ENCODE data around the gene SUGCT. TPM values are rescaled to one million over a fixed set of nuclear protein-coding genes. Genes with fewer than 3 reads are reported as not detected.
A peak's percentile ranks its signal among the peaks of the same experiment; 100 is the strongest.

The SUGCT gene
- total and polyA plus RNA-seq, 3 experiments from 2014 or later = 1.1 to 1.4 (median 1.3) TPM

DNA sequence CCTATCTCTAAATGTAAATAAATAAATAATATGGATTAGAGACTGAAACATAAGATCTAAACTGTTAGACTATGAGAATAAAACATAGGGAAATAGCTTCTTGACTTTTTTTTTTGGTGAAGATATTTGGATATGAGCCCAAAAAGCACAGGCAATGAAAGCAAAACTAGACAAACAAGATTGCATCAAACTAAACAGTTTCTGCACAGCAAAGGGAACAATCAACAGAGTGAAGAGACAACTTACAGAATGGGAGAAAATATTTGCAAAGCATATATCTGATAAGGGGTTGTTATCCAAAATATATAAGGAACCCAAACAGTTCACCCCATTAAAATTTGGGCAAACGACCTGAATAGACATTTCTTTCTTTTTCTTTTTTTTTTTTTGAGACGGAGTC is 148.1 kb downstream of the SUGCT start:
- Mint-ChIP-seq H3K36me3 (peaks cover 0 to 12% (median 0%) of the 10 kb centered on the region in 3 donors), H3K27ac (no peak overlapping the region), H3K4me3 (no peak overlapping the region), H3K4me1 (no peaks in the 10 kb centered on the region), H3K9me3 (peaks cover 3 to 8% (median 5%) of the 10 kb centered on the region in 5 donors), H3K27me3 (peaks cover 1 to 4% of the 10 kb centered on the region in 2 donors)
- POLR2A ChIA-PET = no interaction called here
- H3K27ac ChIP-seq (ENCODE audit: low read depth, low read length) = no peak overlapping the region
- H3K36me3 ChIP-seq (ENCODE audit: insufficient read depth, low read length) = no peaks in the 10 kb centered on the region
- no peak for DNase-seq
- no peaks in the 10 kb centered on the region for H3K9me3 ChIP-seq (ENCODE audit: low read length)
- CTCF ChIA-PET = no interaction called here
- H3K27me3 ChIP-seq (ENCODE audit: insufficient read depth, low read length, poor library complexity, severe bottlenecking) = no peaks in the 10 kb centered on the region
- no peak overlapping the region for H3K4me3 ChIP-seq (ENCODE audit: low read length)
- H3K4me1 ChIP-seq (ENCODE audit: insufficient read depth, low read length) = no peaks in the 10 kb centered on the region

GRCh38 chr7:40283391-40283790 is 148.6 kb downstream of the SUGCT start:
- DNase-seq = no peak

GRCh38 chr7:40288827-40289226 is 154.0 kb downstream of the SUGCT start:
- POLR2A ChIA-PET = no interaction called here
- H3K27ac Mint-ChIP-seq = no peak overlapping the region

More at GRCh38 chr7:40283391-40283790, 148.6 kb downstream of the SUGCT start:
- Histone ChIP-seq H3K4me1 (ENCODE audit: insufficient read depth, low read length) (no peaks in the 10 kb centered on the region), H3K27ac (ENCODE audit: low read depth, low read length) (no peak overlapping the region), H3K27me3 (ENCODE audit: insufficient read depth, low read length, poor library complexity, severe bottlenecking) (no peaks in the 10 kb centered on the region), H3K4me3 (ENCODE audit: low read length) (no peak overlapping the region), H3K36me3 (ENCODE audit: insufficient read depth, low read length) (no peaks in the 10 kb centered on the region), H3K9me3 (ENCODE audit: low read length) (no peaks in the 10 kb centered on the region)
- Mint-ChIP-seq H3K9me3 (peaks cover 3 to 9% (median 5%) of the 10 kb centered on the region in 5 donors), H3K27me3 (peaks cover 1 to 4% of the 10 kb centered on the region in 2 donors), H3K27ac (no peak overlapping the region), H3K4me3 (no peak overlapping the region), H3K36me3 (peaks cover 0 to 12% (median 0%) of the 10 kb centered on the region in 3 donors), H3K4me1 (no peaks in the 10 kb centered on the region)
- ChIA-PET CTCF (no interaction called here), POLR2A (no interaction called here)

DNA sequence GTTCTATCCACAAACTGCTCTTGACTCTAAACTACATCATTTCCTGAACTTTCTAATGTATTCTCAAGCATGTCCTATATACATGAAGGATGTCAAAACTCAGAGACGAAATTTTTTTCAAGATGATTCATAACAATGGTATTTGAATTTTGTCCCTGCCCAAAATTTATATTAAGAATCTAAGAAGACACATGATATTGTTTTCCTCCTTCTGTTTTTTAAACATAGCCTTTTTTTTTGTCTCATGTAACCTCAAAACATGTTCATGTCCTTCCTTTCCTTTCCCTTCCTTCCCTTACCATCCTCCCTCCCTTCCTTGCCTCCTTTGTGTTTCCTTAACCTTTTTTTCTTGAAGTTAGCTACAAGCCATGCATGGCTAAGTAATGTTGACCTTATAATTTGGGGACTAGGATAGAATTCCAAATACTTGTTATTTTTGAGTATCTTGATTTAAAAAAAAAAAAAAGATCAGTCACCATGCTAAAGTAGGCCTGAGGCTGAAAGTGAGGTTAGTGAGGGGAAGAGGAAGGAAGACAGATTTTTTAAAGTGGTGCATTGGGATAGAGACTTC is 163.0 kb downstream of the SUGCT start:
- Mint-ChIP-seq H3K36me3 (no peaks in the 10 kb centered on the region), H3K27ac (no peak overlapping the region), H3K9me3 (peaks cover 0 to 10% (median 0%) of the 10 kb centered on the region in 5 donors), H3K4me3 (no peak overlapping the region), H3K4me1 (no peaks in the 10 kb centered on the region), H3K27me3 (peaks cover 0 to 2% of the 10 kb centered on the region in 2 donors)
- no peaks in the 10 kb centered on the region for H3K4me1 ChIP-seq (ENCODE audit: insufficient read depth, low read length)
- ChIA-PET POLR2A (no interaction called here), CTCF (no interaction called here)
- H3K36me3 ChIP-seq (ENCODE audit: insufficient read depth, low read length) = no peaks in the 10 kb centered on the region
- DNase-seq = no peak
- no peaks in the 10 kb centered on the region for H3K27me3 ChIP-seq (ENCODE audit: insufficient read depth, low read length, poor library complexity, severe bottlenecking)
- H3K9me3 ChIP-seq (ENCODE audit: low read length) = no peaks in the 10 kb centered on the region
- no peak overlapping the region for H3K27ac ChIP-seq (ENCODE audit: low read depth, low read length)
- no peak overlapping the region for H3K4me3 ChIP-seq (ENCODE audit: low read length)

More at GRCh38 chr7:40288827-40289226, 154.0 kb downstream of the SUGCT start:
- no peak overlapping the region for H3K4me3 ChIP-seq (ENCODE audit: low read length)
- no peaks in the 10 kb centered on the region for H3K4me1 ChIP-seq (ENCODE audit: insufficient read depth, low read length)
- H3K36me3 Mint-ChIP-seq = no peaks in the 10 kb centered on the region
- no peak for DNase-seq
- H3K4me1 Mint-ChIP-seq = no peaks in the 10 kb centered on the region
- no peaks in the 10 kb centered on the region for H3K9me3 ChIP-seq (ENCODE audit: low read length)
- H3K27me3 ChIP-seq (ENCODE audit: insufficient read depth, low read length, poor library complexity, severe bottlenecking) = no peaks in the 10 kb centered on the region
- peaks cover 0 to 8% (median 0%) of the 10 kb centered on the region in 5 donors for H3K9me3 Mint-ChIP-seq
- H3K27ac ChIP-seq (ENCODE audit: low read depth, low read length) = no peak overlapping the region
- no peaks in the 10 kb centered on the region for H3K27me3 Mint-ChIP-seq
- H3K4me3 Mint-ChIP-seq = no peak overlapping the region
- CTCF ChIA-PET = no interaction called here
- no peaks in the 10 kb centered on the region for H3K36me3 ChIP-seq (ENCODE audit: insufficient read depth, low read length)

GRCh38 chr7:40298421-40298820 is 163.6 kb downstream of the SUGCT start:
- H3K4me3 ChIP-seq (ENCODE audit: low read length) = no peak overlapping the region
- no peaks in the 10 kb centered on the region for H3K4me1 Mint-ChIP-seq
- H3K27ac Mint-ChIP-seq = no peak overlapping the region
- H3K4me1 ChIP-seq (ENCODE audit: insufficient read depth, low read length) = no peaks in the 10 kb centered on the region
- H3K9me3 Mint-ChIP-seq = peaks cover 0 to 10% (median 0%) of the 10 kb centered on the region in 5 donors
- DNase-seq = no peak
- H3K36me3 ChIP-seq (ENCODE audit: insufficient read depth, low read length) = no peaks in the 10 kb centered on the region
- ChIA-PET POLR2A (no interaction called here), CTCF (no interaction called here)
- H3K27ac ChIP-seq (ENCODE audit: low read depth, low read length) = no peak overlapping the region
- H3K4me3 Mint-ChIP-seq = no peak overlapping the region
- H3K27me3 Mint-ChIP-seq = peaks cover 0 to 2% of the 10 kb centered on the region in 2 donors
- H3K36me3 Mint-ChIP-seq = no peaks in the 10 kb centered on the region
- H3K9me3 ChIP-seq (ENCODE audit: low read length) = no peaks in the 10 kb centered on the region
- no peaks in the 10 kb centered on the region for H3K27me3 ChIP-seq (ENCODE audit: insufficient read depth, low read length, poor library complexity, severe bottlenecking)

- no peaks in the 10 kb centered on the region for H3K4me1 ChIP-seq (ENCODE audit: insufficient read depth, low read length)
- no peak overlapping the region for H3K27ac ChIP-seq (ENCODE audit: low read depth, low read length)
- ChIA-PET CTCF (no interaction called here), POLR2A (no interaction called here)
- H3K4me3 ChIP-seq (ENCODE audit: low read length) = no peak overlapping the region
- H3K27me3 ChIP-seq (ENCODE audit: insufficient read depth, low read length, poor library complexity, severe bottlenecking) = no peaks in the 10 kb centered on the region
- no peaks in the 10 kb centered on the region for H3K36me3 ChIP-seq (ENCODE audit: insufficient read depth, low read length)
- Mint-ChIP-seq H3K4me1 (no peaks in the 10 kb centered on the region), H3K9me3 (peaks cover 0 to 13% (median 0%) of the 10 kb centered on the region in 5 donors), H3K27ac (no peak overlapping the region), H3K4me3 (no peak overlapping the region), H3K36me3 (no peaks in the 10 kb centered on the region), H3K27me3 (peaks cover 0 to 2% of the 10 kb centered on the region in 2 donors)
- no peaks in the 10 kb centered on the region for H3K9me3 ChIP-seq (ENCODE audit: low read length)
- no peak for DNase-seq
Measured at GRCh38 chr7:40299097-40299496, 164.3 kb downstream of the SUGCT start.

GRCh38 chr7:40300146-40300670 is 165.4 kb downstream of the SUGCT start:
- no peak for DNase-seq
- H3K9me3 Mint-ChIP-seq = peaks cover 0 to 16% (median 0%) of the 10 kb centered on the region in 5 donors
- no peak overlapping the region for H3K4me3 Mint-ChIP-seq
- Histone ChIP-seq H3K36me3 (ENCODE audit: insufficient read depth, low read length) (no peaks in the 10 kb centered on the region), H3K27ac (ENCODE audit: low read depth, low read length) (no peak overlapping the region), H3K9me3 (ENCODE audit: low read length) (no peaks in the 10 kb centered on the region), H3K4me3 (ENCODE audit: low read length) (no peak overlapping the region), H3K27me3 (ENCODE audit: insufficient read depth, low read length, poor library complexity, severe bottlenecking) (no peaks in the 10 kb centered on the region), H3K4me1 (ENCODE audit: insufficient read depth, low read length) (no peaks in the 10 kb centered on the region)
- no peak overlapping the region for H3K27ac Mint-ChIP-seq
- ChIA-PET CTCF (no interaction called here), POLR2A (no interaction called here)
- peaks cover 0 to 2% of the 10 kb centered on the region in 2 donors for H3K27me3 Mint-ChIP-seq
- no peaks in the 10 kb centered on the region for H3K4me1 Mint-ChIP-seq
- H3K36me3 Mint-ChIP-seq = no peaks in the 10 kb centered on the region

DNA sequence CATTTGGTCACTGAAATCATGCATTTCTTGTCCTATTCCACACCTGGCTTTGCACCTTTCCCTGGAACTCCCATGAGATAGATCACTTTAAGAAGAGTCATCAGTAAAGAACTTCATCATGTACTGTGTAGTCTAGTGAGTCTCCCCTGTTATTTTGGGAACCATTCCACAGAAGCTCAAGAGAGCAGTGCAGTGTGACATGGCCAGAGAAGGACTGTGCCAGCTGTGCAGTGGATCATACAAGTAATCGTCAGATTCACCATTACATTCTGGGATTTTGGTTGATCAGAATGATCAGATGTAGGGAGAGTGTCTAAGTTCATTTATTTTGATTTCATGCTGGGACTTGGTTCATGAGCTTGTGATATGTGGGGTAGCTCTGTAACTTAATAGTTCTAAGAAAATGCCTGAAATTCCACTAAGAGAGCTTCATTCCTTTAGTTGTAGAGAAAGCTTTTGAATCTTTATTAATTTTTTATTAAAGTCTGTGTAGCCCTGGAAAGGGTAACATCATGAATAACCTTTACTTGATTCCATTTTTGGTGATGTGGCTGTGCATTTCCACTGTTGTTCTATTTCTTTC is 166.8 kb downstream of the SUGCT start:
- Histone ChIP-seq H3K4me1 (ENCODE audit: insufficient read depth, low read length) (no peaks in the 10 kb centered on the region), H3K27me3 (ENCODE audit: insufficient read depth, low read length, poor library complexity, severe bottlenecking) (no peaks in the 10 kb centered on the region), H3K36me3 (ENCODE audit: insufficient read depth, low read length) (no peaks in the 10 kb centered on the region), H3K27ac (ENCODE audit: low read depth, low read length) (no peak overlapping the region), H3K4me3 (ENCODE audit: low read length) (no peak overlapping the region), H3K9me3 (ENCODE audit: low read length) (no peaks in the 10 kb centered on the region)
- H3K4me1 Mint-ChIP-seq = no peaks in the 10 kb centered on the region
- ChIA-PET CTCF (no interaction called here), POLR2A (no interaction called here)
- peaks cover 0 to 2% of the 10 kb centered on the region in 2 donors for H3K27me3 Mint-ChIP-seq
- no peak overlapping the region for H3K4me3 Mint-ChIP-seq
- no peak for DNase-seq
- H3K27ac Mint-ChIP-seq = peak overlapping the region in 1 of 8 donors; percentile 75
- peaks cover 0 to 11% (median 0%) of the 10 kb centered on the region in 5 donors for H3K9me3 Mint-ChIP-seq
- no peaks in the 10 kb centered on the region for H3K36me3 Mint-ChIP-seq
